GM21528 (cell line): Measurements from ENCODE around the gene RERE.
"Not testable (repeated sequence)": the region's sequence is repeated elsewhere in the genome, so short reads cannot be mapped to it uniquely, and the experiment has no call there.

Experiments used
- ATAC-seq: cut with Tn5 transposase; IDR thresholded peaks from one replicate; pipeline ENCODE4 v1.9.1; 2021; ENCODE audit warnings: mild to moderate bottlenecking, moderate library complexity; ENCODE audit not compliant: unreplicated experiment, low FRiP score

RERE gene

GRCh38 chr1:8754247-8754650, 63.2 kb downstream of the RERE start:
- ATAC-seq, result no peak

GRCh38 chr1:8753736-8754135, 63.7 kb downstream of the RERE start:
- ATAC-seq, result no peak

- no peak for ATAC-seq
Measured at GRCh38 chr1:8752921-8753713, 64.3 kb downstream of the RERE start.

- no peak for ATAC-seq
Measured at GRCh38 chr1:8752411-8752810, 65.0 kb downstream of the RERE start.

- ATAC-seq, result no peak
Measured at GRCh38 chr1:8751984-8752383, 65.5 kb downstream of the RERE start.

- no peak for ATAC-seq
Measured at GRCh38 chr1:8747879-8748825, 69.3 kb downstream of the RERE start.

GRCh38 chr1:8746554-8746953, 70.9 kb downstream of the RERE start:
- no peak for ATAC-seq

GRCh38 chr1:8745749-8746390, 71.6 kb downstream of the RERE start:
- no peak for ATAC-seq

GRCh38 chr1:8745346-8745745, 72.1 kb downstream of the RERE start:
- no peak for ATAC-seq

- ATAC-seq, result no peak
Measured at GRCh38 chr1:8742022-8742924, 75.2 kb downstream of the RERE start.

- no peak for ATAC-seq
Measured at GRCh38 chr1:8740034-8740449, 77.4 kb downstream of the RERE start.

- ATAC-seq, result no peak
Measured at GRCh38 chr1:8739377-8739776, 78.1 kb downstream of the RERE start.

GRCh38 chr1:8736927-8737326, 80.5 kb downstream of the RERE start:
- ATAC-seq, result no peak

GRCh38 chr1:8733484-8733883, 84.0 kb downstream of the RERE start:
- ATAC-seq, result no peak

- no peak for ATAC-seq
Measured at GRCh38 chr1:8731162-8731561, 86.3 kb downstream of the RERE start.

GRCh38 chr1:8728464-8728863, 89.0 kb downstream of the RERE start:
- no peak for ATAC-seq

GRCh38 chr1:8727809-8728213, 89.6 kb downstream of the RERE start:
- no peak for ATAC-seq

- not testable (repeated sequence) for ATAC-seq
Measured at GRCh38 chr1:8727316-8727715, 90.1 kb downstream of the RERE start.

- not testable (repeated sequence) for ATAC-seq
Measured at GRCh38 chr1:8726801-8727186, 90.6 kb downstream of the RERE start.

- ATAC-seq, result no peak
Measured at GRCh38 chr1:8723010-8723409, 94.4 kb downstream of the RERE start.
